Prostate gland (tissue), 2 donors: ENCODE data around the gene ATP6V1B1.

Source experiments
- CTCF ChIP-seq, 4 experiments: fragments of 200-600 bp in 2 of 4; fragments of 450-650 bp in 2 of 4; sonication (generic) in 2 of 4; IDR thresholded peaks; 1 replicate in 3 of 4; 2 replicates in 1 of 4; pipeline ENCODE4 v1.5.1; 2016 to 2019; ENCODE audit warnings: antibody characterized with exemption in 4 of 4, mild to moderate bottlenecking in 2 of 4, moderate library complexity in 2 of 4
- POLR2A ChIP-seq: fragments of 450-650 bp; IDR thresholded peaks from one replicate; pipeline ENCODE4 v1.6.1; 2016; ENCODE audit warnings: antibody characterized with exemption, mild to moderate bottlenecking

- no peak for TF ChIP-seq POLR2A
- TF ChIP-seq CTCF (IDR thresholded peaks at IDR 0.05): no peak
These were observed 28.4 kb downstream of the ATP6V1B1 start for GRCh38 chr2:70964133-70964532.
